ENCODE data around the gene TTC17. TPM values are rescaled to one million over a fixed set of nuclear protein-coding genes. Genes with fewer than 3 reads are reported as not detected.

TTC17 gene
- total RNA-seq, 1 donor = 77.4 TPM

DNA sequence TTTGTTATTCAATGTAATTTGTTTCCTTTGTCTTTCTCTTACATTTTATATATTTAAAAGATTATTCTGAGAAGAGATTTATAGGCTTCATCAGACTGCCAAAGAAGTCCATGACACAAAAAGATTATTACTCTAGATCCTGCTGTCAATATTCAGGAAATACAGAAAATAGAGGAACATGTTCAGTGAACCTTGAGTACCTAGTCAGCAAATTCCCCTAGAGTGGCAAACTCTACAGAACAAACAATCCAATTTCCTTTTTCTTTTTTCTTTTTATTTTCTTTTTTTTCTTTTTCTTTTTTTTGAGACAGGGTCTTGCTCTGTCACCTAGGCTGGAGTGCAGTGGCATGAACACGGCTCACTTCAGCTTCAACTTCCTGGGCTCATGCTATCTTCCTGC lies 23.9 kb downstream of the TTC17 start:
- no peak for DNase-seq (ENCODE audit: insufficient read length, low spot score, missing footprints)
- TF ChIP-seq, protein P1, sequence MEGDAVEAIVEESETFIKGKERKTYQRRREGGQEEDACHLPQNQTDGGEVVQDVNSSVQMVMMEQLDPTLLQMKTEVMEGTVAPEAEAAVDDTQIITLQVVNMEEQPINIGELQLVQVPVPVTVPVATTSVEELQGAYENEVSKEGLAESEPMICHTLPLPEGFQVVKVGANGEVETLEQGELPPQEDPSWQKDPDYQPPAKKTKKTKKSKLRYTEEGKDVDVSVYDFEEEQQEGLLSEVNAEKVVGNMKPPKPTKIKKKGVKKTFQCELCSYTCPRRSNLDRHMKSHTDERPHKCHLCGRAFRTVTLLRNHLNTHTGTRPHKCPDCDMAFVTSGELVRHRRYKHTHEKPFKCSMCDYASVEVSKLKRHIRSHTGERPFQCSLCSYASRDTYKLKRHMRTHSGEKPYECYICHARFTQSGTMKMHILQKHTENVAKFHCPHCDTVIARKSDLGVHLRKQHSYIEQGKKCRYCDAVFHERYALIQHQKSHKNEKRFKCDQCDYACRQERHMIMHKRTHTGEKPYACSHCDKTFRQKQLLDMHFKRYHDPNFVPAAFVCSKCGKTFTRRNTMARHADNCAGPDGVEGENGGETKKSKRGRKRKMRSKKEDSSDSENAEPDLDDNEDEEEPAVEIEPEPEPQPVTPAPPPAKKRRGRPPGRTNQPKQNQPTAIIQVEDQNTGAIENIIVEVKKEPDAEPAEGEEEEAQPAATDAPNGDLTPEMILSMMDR (IDR thresholded peaks at IDR 0.05; ENCODE audit: extremely low read depth, low read depth, low read length) = no peak
- peaks cover 6% of the 10 kb centered on the region for H3K36me3 ChIP-seq (ENCODE audit: insufficient read depth, low read length)
- H3K27ac ChIP-seq (ENCODE audit: low read depth, low read length) = no peak overlapping the region
- H3K9me3 ChIP-seq (ENCODE audit: low read depth, low read length) = no peaks in the 10 kb centered on the region
- H4K20me1 ChIP-seq (ENCODE audit: insufficient read depth, low read length) = peaks cover 8% of the 10 kb centered on the region
- H3K4me2 ChIP-seq (ENCODE audit: insufficient read depth, low read length) = no peak overlapping the region
- H3K4me3 ChIP-seq (ENCODE audit: insufficient read depth, low read length) = no peak overlapping the region
- H3K4me1 ChIP-seq (ENCODE audit: insufficient read depth, low read length) = no peaks in the 10 kb centered on the region
- H3K27me3 ChIP-seq (ENCODE audit: insufficient read depth, low read length) = no peaks in the 10 kb centered on the region
- H3K79me2 ChIP-seq (ENCODE audit: insufficient read depth, low read length) = peaks cover 21% of the 10 kb centered on the region
- H2AFZ ChIP-seq (ENCODE audit: low read length) = no peak overlapping the region

DNA sequence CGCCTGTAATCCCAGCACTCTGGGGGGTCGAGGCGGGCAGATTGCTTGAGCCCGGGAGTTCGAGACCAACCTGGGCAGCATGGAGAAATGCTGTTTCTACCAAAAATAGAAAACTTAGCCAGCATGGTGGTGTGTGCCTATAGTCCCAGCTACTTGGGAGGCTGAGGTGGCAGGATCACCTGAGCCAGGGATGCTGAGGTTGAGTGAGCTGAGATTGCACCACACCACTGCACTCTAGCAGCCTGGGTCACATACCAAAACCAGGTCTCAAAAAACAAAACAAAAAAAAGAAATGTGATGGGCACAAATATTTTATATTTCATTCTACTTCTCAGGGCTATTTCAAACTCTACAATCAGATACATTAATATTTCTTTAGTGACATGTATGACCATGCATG lies 25.7 kb downstream of the TTC17 start:
- no peaks in the 10 kb centered on the region for H3K4me1 ChIP-seq (ENCODE audit: insufficient read depth, low read length)
- TF ChIP-seq, protein P1 (IDR thresholded peaks at IDR 0.05; ENCODE audit: extremely low read depth, low read depth, low read length) = no peak
- DNase-seq (ENCODE audit: insufficient read length, low spot score, missing footprints) = no peak
- H3K79me2 ChIP-seq (ENCODE audit: insufficient read depth, low read length) = peaks cover 6% of the 10 kb centered on the region
- no peaks in the 10 kb centered on the region for H3K27me3 ChIP-seq (ENCODE audit: insufficient read depth, low read length)
- no peaks in the 10 kb centered on the region for H3K9me3 ChIP-seq (ENCODE audit: low read depth, low read length)
- H4K20me1 ChIP-seq (ENCODE audit: insufficient read depth, low read length) = peaks cover 9% of the 10 kb centered on the region
- H3K4me3 ChIP-seq (ENCODE audit: insufficient read depth, low read length) = no peak overlapping the region
- peaks cover 8% of the 10 kb centered on the region for H3K36me3 ChIP-seq (ENCODE audit: insufficient read depth, low read length)
- no peak overlapping the region for H3K4me2 ChIP-seq (ENCODE audit: insufficient read depth, low read length)
- H2AFZ ChIP-seq (ENCODE audit: low read length) = no peak overlapping the region
- no peak overlapping the region for H3K27ac ChIP-seq (ENCODE audit: low read depth, low read length)

- DNase-seq (ENCODE audit: insufficient read length, low spot score, missing footprints) = no peak
- Histone ChIP-seq H3K36me3 (ENCODE audit: insufficient read depth, low read length) (peaks cover 48% of the 10 kb centered on the region), H4K20me1 (ENCODE audit: insufficient read depth, low read length) (peaks cover 2% of the 10 kb centered on the region), H3K9me3 (ENCODE audit: low read depth, low read length) (no peaks in the 10 kb centered on the region), H2AFZ (ENCODE audit: low read length) (no peak overlapping the region), H3K4me2 (ENCODE audit: insufficient read depth, low read length) (no peak overlapping the region), H3K4me3 (ENCODE audit: insufficient read depth, low read length) (no peak overlapping the region), H3K27me3 (ENCODE audit: insufficient read depth, low read length) (no peaks in the 10 kb centered on the region), H3K4me1 (ENCODE audit: insufficient read depth, low read length) (no peaks in the 10 kb centered on the region), H3K27ac (ENCODE audit: low read depth, low read length) (no peak overlapping the region), H3K79me2 (ENCODE audit: insufficient read depth, low read length) (no peaks in the 10 kb centered on the region)
- TF ChIP-seq, protein P1 (IDR thresholded peaks at IDR 0.05; ENCODE audit: extremely low read depth, low read depth, low read length) = no peak
Observed at GRCh38 chr11:43392713-43393112, 34.0 kb downstream of the TTC17 start.

DNA sequence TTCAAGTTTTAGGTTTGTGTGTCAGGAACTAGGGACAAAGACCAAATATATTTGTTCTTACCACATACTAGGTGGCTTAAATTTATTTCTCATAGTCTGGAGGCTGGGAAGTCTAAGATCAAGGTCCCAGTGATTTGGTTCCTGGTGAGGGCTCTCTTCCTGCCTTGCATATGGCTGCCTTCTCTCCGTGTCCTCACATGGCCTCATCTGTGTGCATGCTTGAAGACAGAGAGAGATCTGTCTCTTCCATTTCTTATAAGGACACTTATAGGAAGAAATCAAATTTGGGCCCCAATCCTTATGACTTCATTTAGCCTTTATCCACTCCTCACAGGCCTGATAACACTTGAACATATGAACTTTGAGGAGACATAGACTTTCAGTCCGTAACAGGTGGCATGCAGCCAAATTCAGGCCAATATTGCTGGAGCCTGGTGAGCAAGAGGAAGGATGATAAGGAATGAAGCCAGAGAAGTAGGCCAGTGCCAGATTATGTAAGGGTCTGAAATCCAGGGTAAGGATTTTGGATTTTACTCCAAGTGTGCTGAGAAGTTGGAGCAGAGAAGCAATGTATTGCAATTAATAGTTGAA lies 35.1 kb downstream of the TTC17 start:
- H3K9me3 ChIP-seq (ENCODE audit: low read depth, low read length) = no peaks in the 10 kb centered on the region
- H3K27me3 ChIP-seq (ENCODE audit: insufficient read depth, low read length) = no peaks in the 10 kb centered on the region
- H2AFZ ChIP-seq (ENCODE audit: low read length) = no peak overlapping the region
- H3K27ac ChIP-seq (ENCODE audit: low read depth, low read length) = no peak overlapping the region
- no peaks in the 10 kb centered on the region for H3K4me1 ChIP-seq (ENCODE audit: insufficient read depth, low read length)
- no peaks in the 10 kb centered on the region for H3K79me2 ChIP-seq (ENCODE audit: insufficient read depth, low read length)
- DNase-seq (ENCODE audit: insufficient read length, low spot score, missing footprints) = no peak
- no peak overlapping the region for H3K4me3 ChIP-seq (ENCODE audit: insufficient read depth, low read length)
- H3K36me3 ChIP-seq (ENCODE audit: insufficient read depth, low read length) = peaks cover 52% of the 10 kb centered on the region
- H3K4me2 ChIP-seq (ENCODE audit: insufficient read depth, low read length) = no peak overlapping the region
- TF ChIP-seq, protein P1 (IDR thresholded peaks at IDR 0.05; ENCODE audit: extremely low read depth, low read depth, low read length) = no peak
- no peaks in the 10 kb centered on the region for H4K20me1 ChIP-seq (ENCODE audit: insufficient read depth, low read length)

Data from osteoblast (primary cell).